Embryonic facial prominence (tissue), 1 donor: Measurements from ENCODE around the gene LINGO3.
"Not testable (repeated sequence)": the region's sequence is repeated elsewhere in the genome, so short reads cannot be mapped to it uniquely, and the experiment has no call there.

Experiments used
- DNase-seq: peaks from one replicate; pipeline ENCODE4 v3.0.0-alpha.2; 2016; ENCODE audit errors: extremely low spot score

The LINGO3 gene, protein sequence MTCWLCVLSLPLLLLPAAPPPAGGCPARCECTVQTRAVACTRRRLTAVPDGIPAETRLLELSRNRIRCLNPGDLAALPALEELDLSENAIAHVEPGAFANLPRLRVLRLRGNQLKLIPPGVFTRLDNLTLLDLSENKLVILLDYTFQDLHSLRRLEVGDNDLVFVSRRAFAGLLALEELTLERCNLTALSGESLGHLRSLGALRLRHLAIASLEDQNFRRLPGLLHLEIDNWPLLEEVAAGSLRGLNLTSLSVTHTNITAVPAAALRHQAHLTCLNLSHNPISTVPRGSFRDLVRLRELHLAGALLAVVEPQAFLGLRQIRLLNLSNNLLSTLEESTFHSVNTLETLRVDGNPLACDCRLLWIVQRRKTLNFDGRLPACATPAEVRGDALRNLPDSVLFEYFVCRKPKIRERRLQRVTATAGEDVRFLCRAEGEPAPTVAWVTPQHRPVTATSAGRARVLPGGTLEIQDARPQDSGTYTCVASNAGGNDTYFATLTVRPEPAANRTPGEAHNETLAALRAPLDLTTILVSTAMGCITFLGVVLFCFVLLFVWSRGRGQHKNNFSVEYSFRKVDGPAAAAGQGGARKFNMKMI

DNA sequence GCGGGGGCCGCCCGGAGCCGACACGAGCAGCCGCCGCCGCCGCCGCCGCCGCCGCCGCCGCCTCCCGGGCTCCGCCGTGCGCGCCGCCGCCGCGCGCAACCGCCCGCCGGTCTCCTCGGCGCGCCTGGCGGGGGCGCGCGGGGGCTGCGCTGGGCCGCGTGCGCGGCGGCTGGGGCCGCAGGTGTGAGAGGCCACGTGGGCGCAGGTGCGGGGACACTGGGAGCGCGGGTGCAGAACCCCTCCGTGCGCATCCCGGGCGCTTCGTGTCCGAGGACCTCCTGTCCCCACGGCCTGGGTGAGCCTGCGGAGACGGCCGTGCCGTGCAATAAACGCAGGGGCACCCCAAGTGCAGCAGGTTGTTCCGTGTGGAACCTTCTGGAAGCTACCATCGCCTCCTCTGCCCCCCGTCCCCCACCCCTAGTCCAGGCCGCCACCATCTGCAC lies at the start of gene LINGO3:
Gene LINGO3, minus strand, starts transcription at position 41 of the 443 bp plus-strand sequence. CDS start 16,378 bp downstream, outside the sequence.
- no peak for DNase-seq

DNA sequence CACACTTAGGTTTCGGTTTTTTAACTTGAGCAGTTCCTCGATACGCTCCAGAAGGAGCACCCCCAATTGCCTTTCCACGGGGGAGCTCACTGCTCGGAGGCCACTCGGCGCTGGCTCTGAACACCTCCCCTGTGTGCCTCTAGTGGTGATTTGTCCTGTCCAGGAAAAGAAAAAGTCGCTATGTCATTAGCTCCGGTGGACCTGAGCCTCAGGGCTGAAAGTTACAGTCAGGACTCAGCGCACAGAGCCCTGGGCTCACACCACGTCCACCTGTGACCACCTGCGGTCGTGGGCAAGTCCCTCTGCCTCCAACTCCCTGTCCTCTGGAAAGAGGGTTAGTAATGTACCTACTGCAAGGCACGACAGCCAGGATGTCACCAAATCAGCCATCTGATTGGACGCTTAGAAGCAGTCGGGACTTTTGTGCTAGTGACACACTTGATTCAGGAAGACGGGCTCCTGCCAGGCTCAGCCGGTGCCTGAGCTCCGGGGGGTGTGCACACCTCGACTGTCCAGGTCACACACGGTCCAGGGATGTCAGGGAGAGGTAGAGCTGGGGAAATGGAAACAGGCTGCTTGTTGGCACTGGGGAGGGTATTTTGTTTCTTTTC lies 48.2 kb upstream of the LINGO3 start:
- DNase-seq: no peak

DNA sequence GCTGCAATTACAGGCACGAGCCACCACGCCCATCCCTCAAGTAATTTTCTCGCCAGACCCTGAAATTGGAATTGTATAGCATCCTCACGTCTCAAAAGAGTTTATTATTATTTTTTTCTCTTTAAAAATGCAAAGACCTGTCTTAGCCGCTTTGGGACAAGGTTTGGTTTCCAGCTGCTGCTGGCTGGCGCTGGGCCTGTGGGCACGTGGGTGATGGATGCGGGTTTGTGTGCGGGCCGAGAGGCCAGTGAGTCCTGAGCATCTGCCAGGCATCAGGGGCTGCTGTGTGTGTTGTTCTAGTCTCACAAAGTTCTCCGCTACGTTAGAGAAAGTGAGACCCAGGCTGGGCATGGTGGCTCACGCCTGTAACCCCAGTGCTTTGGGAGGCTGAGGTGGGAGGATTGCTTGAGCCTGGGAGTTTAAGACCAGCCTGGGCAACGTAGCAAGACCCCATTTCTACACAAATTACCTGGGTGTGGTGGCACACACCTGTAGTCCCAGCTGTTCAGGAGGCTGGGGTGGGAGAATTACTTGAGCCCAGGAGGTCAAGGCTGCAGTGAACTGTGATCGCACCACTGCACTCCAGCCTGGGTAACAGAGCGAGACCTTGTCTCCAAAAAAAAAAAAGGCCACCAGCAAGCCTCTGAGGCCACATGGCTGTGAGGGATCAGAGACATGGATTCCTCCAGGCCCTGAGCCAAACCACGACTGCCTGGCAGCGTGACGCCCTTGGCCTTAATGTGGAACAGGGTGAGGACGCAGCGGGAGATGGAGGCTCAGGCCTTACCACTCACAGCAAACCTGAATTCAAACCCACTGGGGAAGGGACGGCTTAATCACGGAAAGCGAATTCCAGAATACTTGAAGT lies 47.4 kb upstream of the LINGO3 start:
- no peak for DNase-seq

DNA sequence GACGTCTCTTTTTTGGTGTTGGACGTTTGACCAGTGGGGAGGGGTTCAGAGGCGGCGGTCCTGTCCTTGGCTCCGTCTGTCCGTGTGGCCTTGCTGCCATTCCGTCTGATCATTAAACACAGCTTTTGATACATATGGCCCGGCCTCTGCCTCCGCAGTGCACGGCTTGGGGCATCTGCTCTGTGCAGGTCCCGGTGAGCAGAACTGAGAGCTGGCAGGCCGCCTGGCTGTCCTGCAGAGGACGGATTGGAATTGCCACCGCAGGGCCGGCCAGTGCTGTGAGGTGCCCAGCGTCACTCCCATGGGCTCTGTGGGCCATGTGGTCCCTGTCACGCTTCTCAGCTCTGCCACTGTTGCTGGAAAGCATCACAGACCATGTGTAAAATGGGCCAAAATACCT lies 46.7 kb upstream of the LINGO3 start:
- DNase-seq: no peak

DNA sequence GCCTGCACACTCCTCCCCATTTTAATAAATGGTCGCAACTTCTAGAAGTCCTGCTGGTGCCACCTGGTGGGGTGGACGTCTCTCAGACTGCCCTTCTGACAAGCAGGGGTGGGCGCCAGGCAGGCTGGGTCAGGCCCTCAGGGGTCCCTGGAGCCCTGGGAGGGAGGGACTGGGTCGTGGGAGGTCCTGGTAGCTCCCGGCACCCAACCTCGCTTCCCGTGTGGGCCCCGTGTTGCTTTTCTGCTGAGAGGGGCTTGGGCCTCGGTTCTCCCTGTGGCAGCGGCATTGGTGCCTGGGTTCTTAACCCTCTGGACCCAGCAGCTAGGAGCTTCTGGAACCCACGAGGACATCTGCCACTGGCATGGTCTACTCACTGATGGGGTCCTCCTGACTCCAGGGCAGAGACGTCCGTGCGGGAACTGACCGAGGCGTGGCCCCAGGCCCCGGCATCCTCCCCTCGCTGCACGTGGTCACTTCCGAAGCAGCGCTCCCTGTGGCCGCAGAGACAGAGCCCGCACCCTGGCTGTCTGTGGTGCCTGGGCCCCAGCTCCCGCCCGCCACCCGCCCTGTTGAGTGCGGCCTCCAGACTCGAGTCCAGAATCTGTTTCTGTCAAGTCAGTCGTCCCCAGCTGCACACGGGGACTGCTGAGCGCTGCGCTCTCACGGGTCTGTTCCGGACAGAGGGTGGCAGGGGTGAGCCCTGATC lies 46.1 kb upstream of the LINGO3 start:
- DNase-seq: no peak

DNA sequence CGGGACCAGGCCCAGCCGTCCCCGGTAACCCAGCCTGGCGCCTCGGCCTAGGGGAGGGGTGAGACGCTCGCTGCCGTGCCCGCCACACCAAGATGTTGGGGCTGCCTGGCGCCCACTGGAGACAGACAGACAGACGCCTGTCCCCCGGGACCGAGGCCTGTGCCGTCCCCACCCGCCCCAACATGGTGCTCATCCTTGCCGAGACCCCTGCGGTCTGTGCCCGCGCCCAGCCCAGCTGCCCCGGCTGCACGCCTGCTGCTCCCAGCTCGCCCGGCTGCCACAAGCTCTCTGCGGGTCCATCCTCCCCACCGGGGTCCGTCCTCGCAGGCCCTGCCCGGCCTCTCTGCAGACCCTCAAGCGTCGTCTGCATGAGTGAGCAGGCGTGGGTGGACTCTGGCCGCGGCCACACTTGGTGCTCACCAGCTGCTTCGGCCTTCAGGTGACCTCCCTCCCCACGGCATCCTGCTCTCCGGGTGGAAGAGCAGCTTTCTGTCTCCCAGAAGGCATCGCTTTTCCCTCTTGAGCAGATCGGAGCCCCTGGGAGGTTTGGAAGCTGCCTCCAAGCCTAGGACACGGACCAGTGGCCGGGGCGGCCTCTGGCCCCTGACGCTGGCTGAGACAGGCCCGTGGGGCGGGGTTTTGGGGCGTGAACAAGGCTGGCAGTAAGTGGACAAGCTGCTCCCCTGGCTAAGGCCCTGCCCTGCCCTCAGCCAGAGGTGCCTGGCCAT lies 45.4 kb upstream of the LINGO3 start:
- DNase-seq: no peak

DNA sequence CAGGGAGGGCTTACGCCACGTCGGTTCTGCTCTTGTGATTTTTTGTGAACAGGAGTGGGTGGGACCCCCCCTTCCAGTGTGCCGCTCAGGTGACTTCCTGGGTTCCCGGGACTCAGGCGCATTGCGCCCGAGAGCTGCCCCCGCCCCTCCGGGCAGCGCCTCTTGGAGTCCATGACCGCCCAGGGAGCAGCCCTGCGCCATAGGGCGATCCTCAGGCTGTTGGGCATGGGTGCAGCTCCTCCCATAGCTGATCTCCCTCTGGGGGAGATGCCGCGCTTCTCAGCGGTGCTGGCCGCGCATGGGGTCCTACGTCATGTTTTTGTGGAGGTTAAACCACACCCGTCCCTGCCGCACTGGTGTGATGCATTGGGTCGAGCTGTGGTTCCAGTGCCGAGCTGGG lies 44.2 kb upstream of the LINGO3 start:
- DNase-seq: no peak

DNA sequence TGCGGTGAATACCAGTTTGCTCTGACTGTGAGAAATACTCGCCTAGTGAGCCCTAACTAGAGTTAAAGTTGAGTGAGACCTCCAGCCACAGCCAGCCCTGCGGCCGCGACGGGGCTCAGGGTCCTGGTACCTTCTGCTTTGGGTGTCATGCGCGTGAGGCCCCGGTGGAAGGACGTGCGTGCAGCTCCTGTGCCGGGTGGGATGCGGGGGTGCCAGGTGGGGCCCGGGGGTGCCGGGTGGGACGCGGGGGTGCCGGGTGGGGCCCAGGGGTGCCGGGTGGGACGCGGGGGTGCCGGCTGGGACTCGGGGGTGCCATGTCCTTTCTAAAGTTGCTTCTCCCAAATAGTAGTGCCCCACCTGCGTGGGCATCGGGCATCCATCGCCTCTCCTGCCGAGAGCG lies 43.6 kb upstream of the LINGO3 start:
- DNase-seq: no peak

DNA sequence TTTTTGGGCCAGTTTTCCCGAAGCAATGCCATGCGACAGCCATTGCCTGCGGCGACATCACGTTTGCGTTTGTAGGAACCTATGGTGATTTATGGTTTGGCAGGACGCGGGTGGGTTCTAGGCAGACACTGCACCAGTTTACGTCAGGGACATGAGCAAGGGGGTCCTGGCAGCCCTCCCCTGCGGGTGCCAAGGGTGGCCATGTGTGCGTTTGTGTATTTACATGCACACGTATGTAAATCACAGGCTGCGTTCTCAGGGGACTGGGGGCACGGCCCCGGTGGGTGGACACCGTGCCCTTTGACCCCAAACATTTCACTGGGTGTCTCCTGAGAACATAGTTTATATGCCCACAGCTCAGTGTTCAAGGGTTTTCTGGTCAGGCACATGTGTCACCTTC lies 42.7 kb upstream of the LINGO3 start:
- DNase-seq: no peak

DNA sequence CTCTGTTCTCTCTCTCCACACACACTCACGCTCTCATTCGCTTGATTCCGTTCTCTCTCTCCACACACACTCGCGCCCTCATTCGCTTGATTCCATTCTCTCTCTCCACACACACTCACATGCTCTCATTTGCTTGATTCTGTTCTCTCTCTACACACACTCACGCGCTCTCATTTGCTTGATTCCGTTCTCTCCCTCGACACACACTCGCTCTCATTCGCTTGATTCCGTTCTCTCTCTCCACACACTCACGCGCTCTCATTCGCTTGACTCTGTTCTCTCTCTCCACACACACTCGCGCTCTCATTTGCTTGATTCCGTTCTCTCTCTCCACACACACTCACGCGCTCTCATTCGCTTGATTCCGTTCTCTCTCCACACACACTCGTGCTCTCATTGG lies 41.9 kb upstream of the LINGO3 start:
- DNase-seq: not testable (repeated sequence)

DNA sequence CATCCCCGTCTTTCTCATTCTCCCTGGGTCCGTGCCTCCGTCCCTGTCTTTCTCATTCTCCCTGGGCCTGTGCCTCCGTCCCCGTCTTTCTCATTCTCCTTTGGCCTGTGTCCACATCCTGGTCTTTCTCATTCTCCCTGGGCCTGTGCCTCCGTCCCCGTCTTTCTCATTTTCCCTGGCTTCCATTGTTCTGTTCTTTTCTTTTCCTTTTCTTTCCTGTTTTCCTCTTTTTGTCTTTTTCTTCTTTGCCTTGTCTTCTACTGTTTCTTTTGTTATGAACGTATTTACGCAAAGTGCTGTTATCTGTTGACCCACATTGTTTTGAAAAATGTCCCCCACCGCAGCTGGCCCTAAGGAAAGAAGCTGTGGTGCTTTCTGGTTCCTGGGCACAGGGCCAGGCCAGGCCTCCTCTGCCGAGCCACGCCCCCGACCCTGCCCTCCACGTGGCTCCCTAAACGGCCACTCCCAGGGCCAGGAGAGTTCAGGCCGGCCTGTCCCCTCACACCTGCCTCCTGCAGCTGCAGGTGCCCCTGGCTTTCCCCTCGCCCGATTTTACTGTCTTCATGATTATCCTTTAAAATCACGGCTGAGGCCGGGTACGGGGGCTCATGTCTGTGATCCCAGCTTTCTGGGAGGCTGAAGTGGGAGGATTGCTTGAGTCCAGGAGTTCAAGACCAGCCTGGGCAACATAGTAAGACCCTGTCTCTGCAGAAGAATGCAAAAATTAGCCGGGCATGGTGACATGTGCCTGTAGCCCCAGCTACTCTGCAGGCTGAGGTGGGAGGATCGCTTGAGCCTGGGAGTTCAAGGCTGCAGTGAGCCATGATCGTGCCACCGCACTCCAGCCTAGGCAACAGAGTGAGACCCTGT lies 38.1 kb upstream of the LINGO3 start:
- no peak for DNase-seq

DNA sequence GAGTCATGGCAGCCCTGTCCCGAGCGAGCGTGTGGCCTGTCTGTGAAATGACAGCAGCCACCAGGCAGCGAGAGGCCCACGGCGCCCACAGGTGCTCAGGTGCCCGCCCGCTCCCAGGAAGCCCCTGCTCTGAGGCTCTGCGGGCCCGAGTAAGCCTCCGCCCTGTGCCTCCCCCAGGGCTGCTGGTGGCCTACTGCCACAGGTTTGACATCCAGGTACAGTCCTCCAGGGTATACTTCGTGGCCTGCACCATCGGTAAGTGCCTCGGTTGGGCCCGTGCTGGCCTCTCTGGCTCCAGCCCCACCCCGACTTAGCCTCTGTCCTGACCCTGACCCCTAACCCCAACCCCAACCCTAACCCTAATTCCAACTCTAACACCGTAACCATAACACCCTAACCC lies 37.1 kb upstream of the LINGO3 start:
- no peak for DNase-seq

DNA sequence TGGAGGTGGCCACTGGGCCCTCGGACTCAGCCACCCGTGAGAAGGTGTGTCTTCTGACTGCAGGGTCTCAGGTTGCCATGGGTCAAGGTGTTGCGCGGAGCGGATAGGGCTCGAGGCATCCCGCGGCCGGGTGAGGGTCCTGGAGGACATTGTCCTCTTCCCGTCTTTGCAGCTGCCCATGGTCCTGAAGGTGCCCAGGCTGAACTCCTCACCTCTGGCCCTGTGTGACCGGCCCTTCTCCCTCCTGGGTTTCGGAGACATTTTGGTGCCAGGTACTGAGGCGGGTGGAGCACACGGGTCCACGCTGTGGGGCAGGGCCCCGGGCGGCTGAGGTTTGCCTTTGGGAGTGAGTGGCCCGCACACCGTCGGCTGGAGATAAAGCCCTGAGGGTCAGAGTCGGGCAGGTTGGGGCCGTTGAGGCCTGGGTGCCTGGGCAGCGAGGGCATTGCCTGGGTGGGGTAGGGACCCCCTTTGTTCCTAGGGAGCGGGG lies 36.5 kb upstream of the LINGO3 start:
- DNase-seq: no peak

DNA sequence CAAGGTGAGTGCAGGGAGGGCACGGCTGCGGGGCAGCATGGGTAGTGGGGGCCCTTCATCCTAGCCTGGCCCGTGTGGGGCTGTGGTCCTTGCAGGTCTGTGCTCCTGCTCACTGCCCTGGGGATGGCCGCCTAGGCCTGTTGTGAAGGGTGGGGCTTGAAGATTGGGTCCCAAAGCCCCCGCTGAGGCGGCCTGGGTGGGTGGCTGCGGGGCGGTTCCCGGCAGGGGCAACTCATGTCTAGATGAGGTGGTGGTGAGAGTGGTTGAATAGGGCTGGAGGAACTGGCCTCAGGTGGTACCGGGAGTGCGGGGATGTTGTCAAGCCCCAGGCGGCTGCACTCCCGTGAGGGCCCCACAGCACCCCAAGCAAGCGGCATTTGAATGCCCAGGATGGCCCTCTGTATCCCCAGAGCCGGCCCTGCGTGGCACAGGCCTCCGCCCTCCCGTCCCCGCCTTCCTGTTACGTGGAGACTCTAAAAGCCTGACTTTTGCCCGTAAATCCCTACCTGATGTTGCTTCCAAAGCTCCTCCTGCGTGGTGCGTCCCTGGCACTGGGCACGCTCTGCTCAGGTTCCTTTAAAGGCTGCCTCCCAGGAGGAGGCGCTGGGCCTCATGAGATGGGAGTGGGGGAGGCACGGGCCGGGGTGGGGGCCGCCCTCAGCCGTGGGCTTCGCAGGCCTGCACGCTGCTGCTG lies 35.5 kb upstream of the LINGO3 start:
- no peak for DNase-seq

DNA sequence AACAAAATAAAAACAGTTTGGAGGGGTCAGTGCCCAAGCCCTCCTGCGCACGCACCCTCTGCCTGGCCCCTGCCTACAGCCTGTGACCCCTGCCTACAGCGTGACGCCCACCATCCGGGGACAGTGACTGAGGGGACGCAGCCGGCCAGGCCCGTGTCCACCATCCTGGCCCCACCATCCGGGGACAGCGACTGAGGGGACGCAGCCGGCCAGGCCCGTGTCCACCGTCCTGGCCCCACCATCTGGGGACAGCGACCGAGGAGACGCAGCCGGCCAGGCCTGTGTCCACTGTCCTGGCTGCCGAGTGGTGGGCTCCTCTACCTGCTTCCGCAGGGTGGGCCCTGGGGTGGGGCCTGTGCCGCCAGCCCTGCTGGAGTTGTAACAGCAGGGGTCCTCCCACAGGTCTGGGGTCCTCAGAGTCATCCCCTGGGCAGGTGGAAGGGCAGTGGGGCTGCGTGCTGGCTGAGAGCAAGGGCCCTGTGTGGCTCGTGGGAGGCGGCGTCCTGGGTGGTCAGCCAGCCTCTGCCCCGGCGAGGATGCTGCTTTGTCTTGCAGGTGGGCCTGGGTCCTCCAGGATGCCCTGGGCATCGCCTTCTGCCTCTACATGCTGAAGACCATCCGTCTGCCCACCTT lies 34.8 kb upstream of the LINGO3 start:
- DNase-seq: no peak

DNA sequence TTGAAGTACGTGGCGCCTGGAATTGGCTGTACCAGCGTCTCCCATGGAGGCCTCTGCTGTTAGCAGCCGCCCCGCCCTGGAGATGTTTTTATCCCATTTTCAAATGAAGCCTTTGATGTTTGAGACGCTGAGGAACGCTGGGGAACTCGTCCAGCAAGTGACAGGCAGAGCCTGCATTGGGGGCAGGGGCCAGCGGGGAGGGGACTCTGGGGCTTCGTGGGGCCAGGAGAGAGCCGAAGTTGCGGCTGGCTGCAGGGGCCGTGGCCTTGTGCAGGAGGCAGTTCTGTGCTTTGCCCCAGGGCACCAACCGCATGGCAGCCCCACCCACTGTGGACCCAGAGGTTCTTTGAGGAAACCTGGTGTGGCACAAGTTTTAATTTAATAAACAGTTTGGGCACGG lies 34.0 kb upstream of the LINGO3 start:
- DNase-seq: no peak

DNA sequence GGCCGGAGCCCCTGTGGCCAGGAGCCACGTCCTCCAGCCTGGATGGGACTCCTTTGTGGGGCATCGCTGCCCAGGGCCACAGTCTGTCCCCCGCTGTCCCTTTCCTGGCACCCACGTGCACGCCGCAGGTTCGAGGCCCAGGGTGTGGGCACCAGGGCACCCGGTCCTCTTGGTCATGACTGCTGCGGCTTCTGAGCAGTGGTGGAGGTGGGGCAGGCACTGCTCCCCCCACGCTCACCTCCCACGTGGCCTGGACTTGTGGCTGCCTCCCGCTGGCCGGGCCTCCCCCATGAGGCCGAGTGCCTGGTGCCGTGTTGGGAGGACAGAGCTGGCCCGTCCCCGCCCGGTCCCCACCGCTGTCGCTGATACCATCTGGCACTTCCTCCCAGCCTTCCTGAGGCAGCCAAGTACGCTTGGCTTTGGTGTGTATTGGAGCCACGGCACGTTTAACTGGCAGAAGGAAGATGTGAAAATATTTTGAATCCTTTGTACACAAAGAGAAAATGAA lies 33.3 kb upstream of the LINGO3 start:
- DNase-seq: no peak
